HG03108 (cell line): Measurements from ENCODE around the gene ARL10.
A peak's percentile ranks its signal among the peaks of the same experiment; 100 is the strongest.

ENCODE experiments used
- ATAC-seq: cut with Tn5 transposase; IDR thresholded peaks from one replicate; pipeline ENCODE4 v1.9.1; 2021; ENCODE audit warnings: moderate library complexity; ENCODE audit not compliant: unreplicated experiment

Gene ARL10

GRCh38 chr5:176365351-176366231, at the start of gene ARL10:
Gene ARL10 (plus strand): TSS chr5:176365487. CDS start chr5:176365564, 77 bp downstream.
- ATAC-seq, result no peak

- no peak for ATAC-seq
Measured at GRCh38 chr5:176317534-176318374, 47.5 kb upstream of the ARL10 start.

GRCh38 chr5:176319827-176320554, 45.3 kb upstream of the ARL10 start:
- no peak for ATAC-seq

- ATAC-seq, result no peak
Measured at GRCh38 chr5:176320577-176320976, 44.7 kb upstream of the ARL10 start.

GRCh38 chr5:176334031-176334770, 31.1 kb upstream of the ARL10 start:
- ATAC-seq, result no peak

- no peak for ATAC-seq
Measured at GRCh38 chr5:176337913-176338312, 27.4 kb upstream of the ARL10 start.

- ATAC-seq, result no peak
Measured at GRCh38 chr5:176339304-176339703, 26.0 kb upstream of the ARL10 start.

GRCh38 chr5:176341325-176342157, 23.7 kb upstream of the ARL10 start:
- ATAC-seq, result no peak

- ATAC-seq, result no peak
Measured at GRCh38 chr5:176342158-176342483, 23.2 kb upstream of the ARL10 start.

- ATAC-seq, result no peak
Measured at GRCh38 chr5:176342766-176343458, 22.4 kb upstream of the ARL10 start.

- ATAC-seq, result no peak
Measured at GRCh38 chr5:176350416-176350815, 14.9 kb upstream of the ARL10 start.

- peak; percentile 44 for ATAC-seq
Measured at GRCh38 chr5:176352116-176352878, 13.0 kb upstream of the ARL10 start.

- no peak for ATAC-seq
Measured at GRCh38 chr5:176353533-176353932, 11.8 kb upstream of the ARL10 start.

- no peak for ATAC-seq
Measured at GRCh38 chr5:176355400-176356178, 9.7 kb upstream of the ARL10 start.

GRCh38 chr5:176356179-176356566, 9.1 kb upstream of the ARL10 start:
- no peak for ATAC-seq

- ATAC-seq, result no peak
Measured at GRCh38 chr5:176359658-176360057, 5.6 kb upstream of the ARL10 start.

GRCh38 chr5:176360894-176361436, 4.3 kb upstream of the ARL10 start:
- ATAC-seq, result peak; percentile 4
